K562 (cell line): ENCODE measurements around the gene ANKRD34A. TPM values are rescaled to one million over a fixed set of nuclear protein-coding genes. Genes with fewer than 3 reads are reported as not detected.

ENCODE experiments used
- ELF1 ChIP-seq: fragments of 200-800 bp; sonication (Bioruptor generic); IDR thresholded peaks from 2 replicates; pipeline ENCODE4 v1.6.1; 2016; ENCODE audit warnings: missing genetic modification characterization, missing compliant biosample characterization
- ELF4 ChIP-seq: fragments of 450-650 bp; formaldehyde crosslinking; IDR thresholded peaks from 2 replicates; pipeline ENCODE4 v1.4.0; 2022; ENCODE audit warnings: missing genetic modification characterization
- EP400 ChIP-seq: fragments of 450-650 bp; IDR thresholded peaks from 2 replicates; pipeline ENCODE4 v1.6.1; 2017; ENCODE audit warnings: antibody characterized with exemption, mild to moderate bottlenecking, moderate library complexity
- HMGXB4 ChIP-seq: sonication (generic); formaldehyde crosslinking; IDR thresholded peaks from 2 replicates; pipeline ENCODE4 v1.8.1; 2023; ENCODE audit warnings: mild to moderate bottlenecking, missing genetic modification reagents
- ZC3H8 ChIP-seq: fragments of 450-650 bp; IDR thresholded peaks from 2 replicates; pipeline ENCODE4 v1.6.1; 2017
- polyA plus RNA-seq, 8 experiments: library from polyadenylated mRNA; depleted of rRNA in 4 of 8; stranded (reverse) in 5 of 8; unstranded in 3 of 8; fragments of >200 nt; fragmentation: Nextera tagmentation in 2 of 8; fragmentation: Illumina TruSeq in 1 of 8; extraction: Ambion mirVana in 2 of 8; extraction: Trizol in 1 of 8; gene quantifications; 2 replicates each; pipeline versions ENCODE4 v1.2.1 to v1.2.3, GENCODE V29; 2011 to 2014; ENCODE audit warnings: inconsistent platforms in 1 of 8, missing spikeins in 1 of 8
- total RNA-seq, 7 experiments: library from RNA; depleted of rRNA in 6 of 7; stranded (reverse); fragments of >200 nt in 6 of 7; fragmentation: Illumina TruSeq in 2 of 7; extraction: Trizol in 2 of 7; gene quantifications; 2 replicates each; pipeline versions ENCODE4 v1.2.1 to v1.2.3, GENCODE V29; 2011 to 2021; ENCODE audit warnings: low replicate concordance in 1 of 7
- TF ChIP-seq, protein P1 (sequence below): sonication (generic); formaldehyde crosslinking; IDR thresholded peaks from 2 replicates; pipeline ENCODE4 v1.8.0; 2022; ENCODE audit warnings: mild to moderate bottlenecking, low read depth, missing genetic modification reagents
- TF ChIP-seq, protein P2 (sequence below): fragments of 250-450 bp; sonication (Bioruptor Pico); IDR thresholded peaks from 2 replicates; pipeline ENCODE4 v1.4.0; 2020; ENCODE audit warnings: mild to moderate bottlenecking, moderate library complexity
- TF ChIP-seq, protein P3 (sequence below): fragments of 450-650 bp; formaldehyde crosslinking; IDR thresholded peaks from 2 replicates; pipeline ENCODE4 v1.4.0; 2020; ENCODE audit warnings: mild to moderate bottlenecking, moderate library complexity

Gene ANKRD34A
- total and polyA plus RNA-seq, 9 of the 15 experiments (the other 6 are each of a cell fraction or from before 2014, with no cell fraction given): 0.06 to 1.6 (median 0.43) TPM

- TF ChIP-seq, protein P1, sequence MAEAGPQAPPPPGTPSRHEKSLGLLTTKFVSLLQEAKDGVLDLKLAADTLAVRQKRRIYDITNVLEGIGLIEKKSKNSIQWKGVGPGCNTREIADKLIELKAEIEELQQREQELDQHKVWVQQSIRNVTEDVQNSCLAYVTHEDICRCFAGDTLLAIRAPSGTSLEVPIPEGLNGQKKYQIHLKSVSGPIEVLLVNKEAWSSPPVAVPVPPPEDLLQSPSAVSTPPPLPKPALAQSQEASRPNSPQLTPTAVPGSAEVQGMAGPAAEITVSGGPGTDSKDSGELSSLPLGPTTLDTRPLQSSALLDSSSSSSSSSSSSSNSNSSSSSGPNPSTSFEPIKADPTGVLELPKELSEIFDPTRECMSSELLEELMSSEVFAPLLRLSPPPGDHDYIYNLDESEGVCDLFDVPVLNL (CRISPR knock-in tag): no peak
- TF ChIP-seq ELF4 (no peak), ZC3H8 (no peak), HMGXB4 (no peak), ELF1 (tag) (no peak), EP400 (no peak)
- TF ChIP-seq, protein P2, sequence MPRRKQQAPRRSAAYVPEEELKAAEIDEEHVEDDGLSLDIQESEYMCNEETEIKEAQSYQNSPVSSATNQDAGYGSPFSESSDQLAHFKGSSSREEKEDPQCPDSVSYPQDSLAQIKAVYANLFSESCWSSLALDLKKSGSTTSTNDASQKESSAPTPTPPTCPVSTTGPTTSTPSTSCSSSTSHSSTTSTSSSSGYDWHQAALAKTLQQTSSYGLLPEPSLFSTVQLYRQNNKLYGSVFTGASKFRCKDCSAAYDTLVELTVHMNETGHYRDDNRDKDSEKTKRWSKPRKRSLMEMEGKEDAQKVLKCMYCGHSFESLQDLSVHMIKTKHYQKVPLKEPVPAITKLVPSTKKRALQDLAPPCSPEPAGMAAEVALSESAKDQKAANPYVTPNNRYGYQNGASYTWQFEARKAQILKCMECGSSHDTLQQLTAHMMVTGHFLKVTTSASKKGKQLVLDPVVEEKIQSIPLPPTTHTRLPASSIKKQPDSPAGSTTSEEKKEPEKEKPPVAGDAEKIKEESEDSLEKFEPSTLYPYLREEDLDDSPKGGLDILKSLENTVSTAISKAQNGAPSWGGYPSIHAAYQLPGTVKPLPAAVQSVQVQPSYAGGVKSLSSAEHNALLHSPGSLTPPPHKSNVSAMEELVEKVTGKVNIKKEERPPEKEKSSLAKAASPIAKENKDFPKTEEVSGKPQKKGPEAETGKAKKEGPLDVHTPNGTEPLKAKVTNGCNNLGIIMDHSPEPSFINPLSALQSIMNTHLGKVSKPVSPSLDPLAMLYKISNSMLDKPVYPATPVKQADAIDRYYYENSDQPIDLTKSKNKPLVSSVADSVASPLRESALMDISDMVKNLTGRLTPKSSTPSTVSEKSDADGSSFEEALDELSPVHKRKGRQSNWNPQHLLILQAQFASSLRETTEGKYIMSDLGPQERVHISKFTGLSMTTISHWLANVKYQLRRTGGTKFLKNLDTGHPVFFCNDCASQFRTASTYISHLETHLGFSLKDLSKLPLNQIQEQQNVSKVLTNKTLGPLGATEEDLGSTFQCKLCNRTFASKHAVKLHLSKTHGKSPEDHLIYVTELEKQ (CRISPR knock-in tag): no peak
- TF ChIP-seq, protein P3, sequence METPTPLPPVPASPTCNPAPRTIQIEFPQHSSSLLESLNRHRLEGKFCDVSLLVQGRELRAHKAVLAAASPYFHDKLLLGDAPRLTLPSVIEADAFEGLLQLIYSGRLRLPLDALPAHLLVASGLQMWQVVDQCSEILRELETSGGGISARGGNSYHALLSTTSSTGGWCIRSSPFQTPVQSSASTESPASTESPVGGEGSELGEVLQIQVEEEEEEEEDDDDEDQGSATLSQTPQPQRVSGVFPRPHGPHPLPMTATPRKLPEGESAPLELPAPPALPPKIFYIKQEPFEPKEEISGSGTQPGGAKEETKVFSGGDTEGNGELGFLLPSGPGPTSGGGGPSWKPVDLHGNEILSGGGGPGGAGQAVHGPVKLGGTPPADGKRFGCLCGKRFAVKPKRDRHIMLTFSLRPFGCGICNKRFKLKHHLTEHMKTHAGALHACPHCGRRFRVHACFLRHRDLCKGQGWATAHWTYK (CRISPR knock-in tag): no peak
These were observed 32.8 kb upstream of the ANKRD34A start (continued) for GRCh38 chr1:145997016-145997717.
